OCI-LY3 (cell line): Measurements from ENCODE around the gene PLXDC2.

Experiments
- CTCF ChIP-seq: fragments of 200-600, 300-600 bp; sonication (generic); IDR thresholded peaks from 2 replicates; pipeline ENCODE4 v1.5.1; 2014; ENCODE audit warnings: antibody characterized with exemption, low read length, low read depth
- EZH2phosphoT487 ChIP-seq: fragments of 200-600 bp; shearing (Covaris generic); IDR thresholded peaks from 2 replicates; pipeline ENCODE4 v1.6.1; 2018; ENCODE audit warnings: antibody characterized with exemption, mixed run types, low read depth

- no peak for TF ChIP-seq CTCF
- TF ChIP-seq EZH2phosphoT487, result no peak
These were observed 451.5 kb downstream of the PLXDC2 start for GRCh38 chr10:20267734-20268133.
